ENCODE data around the gene ELMO1. TPM values are rescaled to one million over a fixed set of nuclear protein-coding genes. Genes with fewer than 3 reads are reported as not detected.

The ELMO1 gene
- total RNA-seq, 1 experiment from 2014 or later = 7.8 TPM

DNA sequence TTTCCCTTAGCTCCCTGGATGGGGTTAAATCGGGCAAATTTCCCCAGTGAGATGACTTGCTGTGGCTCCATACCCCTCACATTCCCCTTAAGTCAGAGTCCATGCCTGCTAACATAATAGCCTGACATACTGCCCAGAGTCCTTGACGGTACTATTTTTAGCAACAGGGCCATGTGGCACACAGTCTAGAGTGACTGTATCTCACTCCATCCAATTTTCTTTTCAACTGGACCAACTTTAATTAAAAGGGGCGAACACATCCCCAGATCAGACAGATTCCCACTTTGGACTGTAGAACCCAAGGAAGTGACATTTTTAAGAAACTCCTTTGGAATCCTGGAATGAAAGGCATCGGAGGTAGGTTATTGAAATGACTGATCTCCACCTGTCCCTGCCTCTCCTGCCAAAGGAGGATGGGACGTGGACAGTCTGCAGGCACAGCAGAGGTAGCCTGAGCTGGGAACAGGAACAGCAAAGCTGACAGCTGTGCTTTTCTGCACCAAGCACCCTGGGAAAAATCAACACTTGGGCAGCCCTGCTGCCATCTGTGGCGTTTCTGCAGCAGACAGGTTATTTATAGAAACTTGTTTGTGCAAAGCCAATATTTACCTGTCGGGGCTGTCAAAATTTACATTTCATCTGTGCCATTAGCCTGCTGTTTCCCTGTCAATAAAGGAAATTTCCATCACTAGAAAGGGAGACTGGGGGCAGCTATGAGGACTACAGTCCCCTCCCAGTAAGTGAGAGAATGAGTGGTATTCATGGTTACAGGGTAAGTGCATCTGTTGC is 502.9 kb downstream of the ELMO1 start:
- no peak overlapping the region for H2AK5ac ChIP-seq (ENCODE audit: insufficient read length, low read length)
- H3K23me2 ChIP-seq (ENCODE audit: insufficient read length, low read depth, low read length, poor library complexity, severe bottlenecking) = no peaks in the 10 kb centered on the region
- Mint-ChIP-seq H3K27ac (no peak overlapping the region; a peak in 1 of 7 replicates), H3K27me3 (ENCODE audit: low read depth) (no peaks in the 10 kb centered on the region; the same call in 1 of the 2 replicates), H3K9me3 (peaks cover 0 to 2% of the 10 kb centered on the region in 2 experiments; a peak in 3 of 5 replicates), H3K4me1 (peaks cover 18 to 26% of the 10 kb centered on the region in 2 experiments), H3K36me3 (ENCODE audit: insufficient read depth in 1 of 3, low read depth in 3 of 3) (peaks cover 0 to 2% (median 0%) of the 10 kb centered on the region in 3 experiments; a peak in 3 of 7 replicates), H3K4me3 (no peak overlapping the region)
- H3K4me2 ChIP-seq (ENCODE audit: insufficient read depth, insufficient read length, low read length) = no peak overlapping the region
- H2BK20ac ChIP-seq (ENCODE audit: low read depth, low read length, poor library complexity, severe bottlenecking) = no peak overlapping the region
- no peak overlapping the region for H3K27ac ChIP-seq (ENCODE audit: insufficient read length, low read depth, low read length)
- no peak overlapping the region for H4K91ac ChIP-seq (ENCODE audit: insufficient read length, low read depth, low read length)
- H2BK12ac ChIP-seq (ENCODE audit: insufficient read length, low read depth, low read length) = no peak overlapping the region
- no peak overlapping the region for H4K8ac ChIP-seq (replicated peaks; ENCODE audit: insufficient read length, low read depth, low read length)
- H3K23ac ChIP-seq (ENCODE audit: insufficient read length, low read depth, low read length) = no peak overlapping the region
- no peaks in the 10 kb centered on the region for H3K9me3 ChIP-seq (ENCODE audit: control insufficient read depth, low read depth, low read length)
- no peak overlapping the region for H2BK120ac ChIP-seq (ENCODE audit: low read depth, low read length, poor library complexity, severe bottlenecking)
- no peak overlapping the region for H4K5ac ChIP-seq (ENCODE audit: insufficient read length, low read depth, low read length)
- H3K79me1 ChIP-seq (ENCODE audit: insufficient read depth, low read depth, low read length, poor library complexity, severe bottlenecking) = no peaks in the 10 kb centered on the region
- H4K20me1 ChIP-seq (ENCODE audit: control insufficient read depth, insufficient read depth, insufficient read length) = no peaks in the 10 kb centered on the region
- H3K14ac ChIP-seq (ENCODE audit: insufficient read depth, low read length) = no peak overlapping the region
- no peaks in the 10 kb centered on the region for H3K27me3 ChIP-seq (ENCODE audit: insufficient read depth, low read length)
- no peak overlapping the region for H3K18ac ChIP-seq (ENCODE audit: insufficient read length, low read depth, low read length)
- no peak overlapping the region for H2BK15ac ChIP-seq (ENCODE audit: low read depth, low read length)
- TF ChIP-seq, protein P1, sequence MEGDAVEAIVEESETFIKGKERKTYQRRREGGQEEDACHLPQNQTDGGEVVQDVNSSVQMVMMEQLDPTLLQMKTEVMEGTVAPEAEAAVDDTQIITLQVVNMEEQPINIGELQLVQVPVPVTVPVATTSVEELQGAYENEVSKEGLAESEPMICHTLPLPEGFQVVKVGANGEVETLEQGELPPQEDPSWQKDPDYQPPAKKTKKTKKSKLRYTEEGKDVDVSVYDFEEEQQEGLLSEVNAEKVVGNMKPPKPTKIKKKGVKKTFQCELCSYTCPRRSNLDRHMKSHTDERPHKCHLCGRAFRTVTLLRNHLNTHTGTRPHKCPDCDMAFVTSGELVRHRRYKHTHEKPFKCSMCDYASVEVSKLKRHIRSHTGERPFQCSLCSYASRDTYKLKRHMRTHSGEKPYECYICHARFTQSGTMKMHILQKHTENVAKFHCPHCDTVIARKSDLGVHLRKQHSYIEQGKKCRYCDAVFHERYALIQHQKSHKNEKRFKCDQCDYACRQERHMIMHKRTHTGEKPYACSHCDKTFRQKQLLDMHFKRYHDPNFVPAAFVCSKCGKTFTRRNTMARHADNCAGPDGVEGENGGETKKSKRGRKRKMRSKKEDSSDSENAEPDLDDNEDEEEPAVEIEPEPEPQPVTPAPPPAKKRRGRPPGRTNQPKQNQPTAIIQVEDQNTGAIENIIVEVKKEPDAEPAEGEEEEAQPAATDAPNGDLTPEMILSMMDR (conservative IDR thresholded peaks at IDR 0.05) = no peak
- H3T11ph ChIP-seq (ENCODE audit: low read length) = no peak overlapping the region
- no peak for DNase-seq
- no peaks in the 10 kb centered on the region for H3K79me2 ChIP-seq (ENCODE audit: insufficient read depth, low read length)
- no peak overlapping the region for H2BK5ac ChIP-seq (ENCODE audit: insufficient read length, low read length)
- H3K4me1 ChIP-seq (ENCODE audit: insufficient read depth, low read length) = peaks cover 6% of the 10 kb centered on the region; the same call in 1 of the 2 replicates
- H3K4ac ChIP-seq (ENCODE audit: low read depth, low read length) = no peak overlapping the region
- no CpG with 5 or more reads among the region's 7 CpGs for WGBS (ENCODE audit: extremely low coverage, insufficient read length, low lambda C conversion rate)
- H2AFZ ChIP-seq (ENCODE audit: low read length) = no peak overlapping the region
- no peak overlapping the region for H3K9ac ChIP-seq (ENCODE audit: extremely low read depth, insufficient read length, low read length)
- no peak overlapping the region for H3K56ac ChIP-seq (ENCODE audit: insufficient read length, low read depth, low read length)
